Hepatocyte (in vitro differentiated cells): ENCODE measurements around the gene PIEZO1. TPM values are rescaled to one million over a fixed set of nuclear protein-coding genes. Genes with fewer than 3 reads are reported as not detected.

Source experiments
- DNase-seq: peaks from one replicate; pipeline ENCODE4 v3.0.0-alpha.2; 2016; ENCODE audit warnings: low spot score
- H2AFZ ChIP-seq: fragments of 200-600 bp; sonication (generic); 2 replicates; pipeline ENCODE4 v1.6.0; 2016; ENCODE audit warnings: antibody characterized with exemption, mild to moderate bottlenecking
- H3K27ac ChIP-seq: fragments of 200-600 bp; sonication (generic); 2 replicates; pipeline ENCODE4 v1.5.1; 2016; ENCODE audit warnings: mild to moderate bottlenecking
- H3K27me3 ChIP-seq: fragments of 200-600 bp; sonication (generic); 2 replicates; pipeline ENCODE4 v1.6.1; 2016
- H3K36me3 ChIP-seq: fragments of 200-600 bp; sonication (generic); replicated peaks from 2 replicates; pipeline ENCODE4 v1.5.1; 2016; ENCODE audit warnings: low read depth; ENCODE audit not compliant: insufficient read depth
- H3K4me1 ChIP-seq: fragments of 200-600 bp; sonication (generic); 2 replicates; pipeline ENCODE4 v1.5.1; 2016; ENCODE audit warnings: mild to moderate bottlenecking, moderate library complexity; ENCODE audit not compliant: insufficient read depth
- H3K4me2 ChIP-seq: fragments of 200-600 bp; sonication (generic); 2 replicates; pipeline ENCODE4 v1.6.0; 2016
- H3K4me3 ChIP-seq: fragments of 200-600 bp; sonication (generic); 2 replicates; pipeline ENCODE4 v1.5.1; 2016; ENCODE audit warnings: mild to moderate bottlenecking
- H3K79me2 ChIP-seq: fragments of 200-600 bp; sonication (generic); 2 replicates; pipeline ENCODE4 v1.6.0; 2017; ENCODE audit warnings: mild to moderate bottlenecking
- H3K9me2 ChIP-seq: fragments of 200-600 bp; sonication (generic); replicated peaks from 2 replicates; pipeline ENCODE4 v1.6.0; 2017; ENCODE audit warnings: mild to moderate bottlenecking; ENCODE audit not compliant: insufficient read depth
- H3K9me3 ChIP-seq: fragments of 200-600 bp; sonication (generic); 2 replicates; pipeline ENCODE4 v1.5.1; 2016; ENCODE audit warnings: low read depth, mild to moderate bottlenecking
- H4K20me1 ChIP-seq: fragments of 200-600 bp; sonication (generic); 2 replicates; pipeline ENCODE4 v1.6.0; 2016; ENCODE audit warnings: mild to moderate bottlenecking; ENCODE audit not compliant: insufficient read depth, poor library complexity, severe bottlenecking
- CTCF ChIP-seq: fragments of 200-600 bp; sonication (generic); IDR thresholded peaks from 2 replicates; pipeline ENCODE4 v1.5.1; 2016; ENCODE audit warnings: antibody characterized with exemption, mild to moderate bottlenecking; ENCODE audit not compliant: poor library complexity
- EZH2 ChIP-seq: fragments of 200-600 bp; sonication (generic); IDR thresholded peaks from 2 replicates; pipeline ENCODE4 v1.6.1; 2016; ENCODE audit warnings: antibody characterized with exemption, mild to moderate bottlenecking, borderline replicate concordance
- EZH2phosphoT487 ChIP-seq: fragments of 200-600 bp; sonication (generic); IDR thresholded peaks from one replicate; pipeline ENCODE4 v1.6.1; 2018; ENCODE audit warnings: antibody characterized with exemption, mild to moderate bottlenecking, low read depth, moderate library complexity; ENCODE audit not compliant: unreplicated experiment, severe bottlenecking
- WGBS: methylation state at CpG from one replicate; pipeline ENCODE4 v1.1.6; 2016; ENCODE audit warnings: low lambda C conversion rate; ENCODE audit errors: missing lambda C conversion rate; 5-methylcytosine and 5-hydroxymethylcytosine counted together
- polyA plus RNA-seq: library from polyadenylated mRNA; unstranded; fragments of >200 nt; fragmentation: Nextera tagmentation; extraction: Ambion mirVana; gene quantifications from 2 replicates; pipeline ENCODE4 v1.2.1, GENCODE V29; 2016
- total RNA-seq: library from RNA; depleted of rRNA; stranded (reverse); fragments of >200 nt; gene quantifications from 2 replicates; pipeline ENCODE4 v1.2.3, GENCODE V29; 2014

The PIEZO1 gene
- total and polyA plus RNA-seq, 2 experiments from 2014 or later = 70.6 to 77.0 TPM

GRCh38 chr16:88696441-88696840 is 88.6 kb downstream of the PIEZO1 start:
- H3K36me3 ChIP-seq = no peaks in the 10 kb centered on the region
- no peaks in the 10 kb centered on the region for H4K20me1 ChIP-seq
- H3K4me3 ChIP-seq = no peak overlapping the region
- H3K79me2 ChIP-seq = no peaks in the 10 kb centered on the region
- no peak overlapping the region for H3K27ac ChIP-seq
- DNase-seq = no peak
- no peaks in the 10 kb centered on the region for H3K27me3 ChIP-seq
- no peak for TF ChIP-seq CTCF
- H3K4me1 ChIP-seq = no peaks in the 10 kb centered on the region
- H3K9me3 ChIP-seq = no peaks in the 10 kb centered on the region
- H3K4me2 ChIP-seq = no peak overlapping the region
- 95% methylated on average over 14 of the region's 14 CpGs for WGBS
- no peak overlapping the region for H2AFZ ChIP-seq
- H3K9me2 ChIP-seq = no peaks in the 10 kb centered on the region

- H3K79me2 ChIP-seq = no peaks in the 10 kb centered on the region
- WGBS = 95% methylated on average over 6 of the region's 7 CpGs
- H3K4me3 ChIP-seq = no peak overlapping the region
- H3K9me2 ChIP-seq = no peaks in the 10 kb centered on the region
- no peak overlapping the region for H3K4me2 ChIP-seq
- TF ChIP-seq EZH2phosphoT487 (no peak), EZH2 (no peak), CTCF (no peak)
- H3K27me3 ChIP-seq = no peaks in the 10 kb centered on the region
- H3K36me3 ChIP-seq = no peaks in the 10 kb centered on the region
- H2AFZ ChIP-seq = no peak overlapping the region
- no peak overlapping the region for H3K27ac ChIP-seq
- DNase-seq = no peak
- no peaks in the 10 kb centered on the region for H4K20me1 ChIP-seq
- no peaks in the 10 kb centered on the region for H3K9me3 ChIP-seq
- H3K4me1 ChIP-seq = no peaks in the 10 kb centered on the region
Observed at GRCh38 chr16:88695753-88696152, 89.3 kb downstream of the PIEZO1 start.

GRCh38 chr16:88695218-88695617 is 89.8 kb downstream of the PIEZO1 start:
- Histone ChIP-seq H3K4me1 (no peaks in the 10 kb centered on the region), H3K9me3 (no peaks in the 10 kb centered on the region), H3K79me2 (no peaks in the 10 kb centered on the region), H3K27me3 (no peaks in the 10 kb centered on the region), H3K27ac (no peak overlapping the region), H2AFZ (no peak overlapping the region), H3K9me2 (no peaks in the 10 kb centered on the region), H4K20me1 (no peaks in the 10 kb centered on the region), H3K36me3 (no peaks in the 10 kb centered on the region), H3K4me3 (no peak overlapping the region), H3K4me2 (no peak overlapping the region)
- no peak for DNase-seq
- no peak for TF ChIP-seq CTCF
- no peak for TF ChIP-seq EZH2phosphoT487
- no peak for TF ChIP-seq EZH2
- WGBS = 90% methylated on average over 15 of the region's 15 CpGs
